H1 (cell line): ENCODE data around the gene TMEM120B. TPM values are rescaled to one million over a fixed set of nuclear protein-coding genes. Genes with fewer than 3 reads are reported as not detected.

Experiments used
- CTCF ChIA-PET: fragments of 300-600 bp; sonication (Branson Sonifier 250); formaldehyde crosslinking; loops from one replicate; lab custom pipeline; 2021; ENCODE audit not compliant: partially characterized antibody; lab: Charles Lee
- POLR2A ChIA-PET: fragments of 300-600 bp; sonication (Branson Sonifier 250); formaldehyde crosslinking; loops from one replicate; lab custom pipeline; 2021; ENCODE audit warnings: inconsistent platforms; ENCODE audit not compliant: partially characterized antibody; lab: Charles Lee
- DNase-seq, 2 experiments: peaks; one replicate each; pipeline versions ENCODE4 v3.0.0 to v3.0.0-alpha.2; 2010 to 2022; ENCODE audit warnings: low spot score in 2 of 2, low read depth in 1 of 2, mixed read lengths in 1 of 2
- FAIRE-seq: peaks from 2 replicates; lab custom pipeline; 2011; peaks lifted over from hg19 to GRCh38; lab: Jason Lieb, UNC
- H2AFZ ChIP-seq: 2 replicates; pipeline ENCODE4 v1.8.1; 2012; ENCODE audit warnings: low read length, inconsistent platforms
- H2AK5ac ChIP-seq: 2 replicates; pipeline ENCODE4 v1.6.1; 2013; ENCODE audit warnings: low read depth, low read length
- H2BK120ac ChIP-seq: replicated peaks from 2 replicates; pipeline ENCODE3; 2013; ENCODE audit warnings: low read depth, low read length, inconsistent platforms
- H2BK12ac ChIP-seq: 2 replicates; pipeline ENCODE4 v1.6.1; 2013; ENCODE audit warnings: low read depth, low read length
- H2BK15ac ChIP-seq: 2 replicates; pipeline ENCODE4 v1.6.1; 2013; ENCODE audit warnings: low read length
- H2BK20ac ChIP-seq: 2 replicates; pipeline ENCODE4 v1.6.1; 2013; ENCODE audit warnings: low read length
- H2BK5ac ChIP-seq: 2 replicates; pipeline ENCODE4 v1.6.1; 2013; ENCODE audit warnings: low read depth, low read length
- H3K14ac ChIP-seq: 2 replicates; pipeline ENCODE4 v1.6.1; 2013; ENCODE audit warnings: inconsistent platforms; ENCODE audit not compliant: insufficient read length
- H3K18ac ChIP-seq: 2 replicates; pipeline ENCODE4 v1.6.1; 2013; ENCODE audit warnings: low read length; ENCODE audit errors: extremely low read depth
- H3K23ac ChIP-seq: 2 replicates; pipeline ENCODE4 v1.6.1; 2013; ENCODE audit warnings: inconsistent platforms; ENCODE audit not compliant: insufficient read length
- H3K23me2 ChIP-seq: 2 replicates; pipeline ENCODE4 v1.6.1; 2013; ENCODE audit warnings: low read depth, low read length
- H3K27ac ChIP-seq: 2 replicates; pipeline ENCODE4 v1.6.1; 2011; ENCODE audit warnings: low read depth, low read length, inconsistent platforms
- H3K27me3 ChIP-seq, 4 experiments: replicated peaks in 1 of 4; 1 replicate in 1 of 4; 2 replicates in 3 of 4; pipeline versions ENCODE4 v1.6.1 to v1.8.1; 2011 to 2013; ENCODE audit warnings: low read length in 3 of 4, mild to moderate bottlenecking in 3 of 4, inconsistent platforms in 2 of 4, mixed read lengths in 2 of 4, moderate library complexity in 1 of 4; ENCODE audit not compliant: control insufficient read depth in 3 of 4, insufficient read depth in 3 of 4; ENCODE audit errors: extremely low read depth in 1 of 4
- H3K36me3 ChIP-seq, 4 experiments: 2 replicates each; pipeline versions ENCODE4 v1.6.1 to v1.8.1; 2011 to 2013; ENCODE audit warnings: mild to moderate bottlenecking in 4 of 4, low read length in 3 of 4, moderate library complexity in 2 of 4, control low read depth in 1 of 4, inconsistent platforms in 1 of 4; ENCODE audit not compliant: insufficient read depth in 4 of 4, control insufficient read depth in 2 of 4
- H3K4ac ChIP-seq: replicated peaks from 2 replicates; pipeline ENCODE3; 2013; ENCODE audit warnings: low read length, low read depth, mixed read lengths, inconsistent platforms; ENCODE audit not compliant: insufficient read length
- H3K4me1 ChIP-seq, 4 experiments: replicated peaks in 1 of 4; 1 replicate in 1 of 4; 2 replicates in 3 of 4; pipeline versions ENCODE4 v1.6.1 to v1.8.1; 2011 to 2013; ENCODE audit warnings: low read length in 3 of 4, inconsistent platforms in 2 of 4, mixed read lengths in 1 of 4; ENCODE audit not compliant: insufficient read depth in 4 of 4, control insufficient read depth in 3 of 4
- H3K4me2 ChIP-seq, 2 experiments: 2 replicates each; pipeline versions ENCODE4 v1.6.1 to v1.8.1; 2011 to 2013; ENCODE audit warnings: low read depth in 2 of 2, low read length in 2 of 2, control low read depth in 1 of 2, inconsistent platforms in 1 of 2, mild to moderate bottlenecking in 1 of 2; ENCODE audit not compliant: insufficient read depth in 1 of 2
- H3K4me3 ChIP-seq, 4 experiments: fragments of 200-600, 300-600 bp in 1 of 4; sonication (generic), shearing (Covaris generic), sonication (Bioruptor Twin) in 1 of 4; 2 replicates each; pipeline versions ENCODE4 v1.5.1 to v1.8.1; 2011 to 2016; ENCODE audit warnings: low read length in 4 of 4, low read depth in 3 of 4, control low read depth in 2 of 4, inconsistent platforms in 2 of 4, mild to moderate bottlenecking in 2 of 4, mixed read lengths in 1 of 4, moderate library complexity in 1 of 4; ENCODE audit not compliant: insufficient read depth in 2 of 4; ENCODE audit errors: extremely low read depth in 1 of 4
- H3K56ac ChIP-seq: replicated peaks from 2 replicates; pipeline ENCODE3; 2013; ENCODE audit warnings: low read depth, mild to moderate bottlenecking, mixed read lengths, low read length, inconsistent platforms; ENCODE audit not compliant: insufficient read length
- H3K79me1 ChIP-seq: 2 replicates; pipeline ENCODE4 v1.6.1; 2013; ENCODE audit warnings: low read depth, low read length, control low read depth
- H3K79me2 ChIP-seq, 2 experiments: 2 replicates each; pipeline versions ENCODE4 v1.6.1 to v1.8.1; 2012 to 2013; ENCODE audit warnings: low read length in 2 of 2, mild to moderate bottlenecking in 2 of 2, inconsistent platforms in 1 of 2; ENCODE audit not compliant: insufficient read depth in 2 of 2, control insufficient read depth in 1 of 2
- H3K9ac ChIP-seq, 4 experiments: replicated peaks in 1 of 4; 1 replicate in 1 of 4; 2 replicates in 3 of 4; pipeline versions ENCODE4 v1.6.1 to v1.8.1; 2011 to 2013; ENCODE audit warnings: low read depth in 3 of 4, low read length in 3 of 4, control low read depth in 2 of 4, mild to moderate bottlenecking in 2 of 4, moderate library complexity in 2 of 4, inconsistent platforms in 1 of 4; ENCODE audit errors: extremely low read depth in 1 of 4
- H3K9me3 ChIP-seq, 2 experiments: 2 replicates each; pipeline versions ENCODE4 v1.6.1 to v1.8.1; 2012 to 2013; ENCODE audit warnings: mild to moderate bottlenecking in 2 of 2, moderate library complexity in 2 of 2, control low read depth in 1 of 2, inconsistent platforms in 1 of 2, low read depth in 1 of 2, low read length in 1 of 2, mixed read lengths in 1 of 2; ENCODE audit not compliant: insufficient read depth in 2 of 2
- H4K20me1 ChIP-seq, 2 experiments: replicated peaks in 1 of 2; 2 replicates each; pipeline versions ENCODE3 to v1.8.1; 2011 to 2013; ENCODE audit warnings: inconsistent platforms in 2 of 2, low read length in 2 of 2, mild to moderate bottlenecking in 1 of 2; ENCODE audit not compliant: insufficient read depth in 2 of 2, control insufficient read depth in 1 of 2
- H4K5ac ChIP-seq: 2 replicates; pipeline ENCODE4 v1.6.1; 2013; ENCODE audit warnings: low read length, low read depth, mixed read lengths, inconsistent platforms; ENCODE audit not compliant: insufficient read length
- H4K8ac ChIP-seq: 2 replicates; pipeline ENCODE4 v1.8.0; 2013; ENCODE audit warnings: mild to moderate bottlenecking, moderate library complexity, low read length, inconsistent platforms; ENCODE audit not compliant: insufficient read depth; ENCODE audit errors: extremely low read depth
- H4K91ac ChIP-seq: replicated peaks from 2 replicates; pipeline ENCODE3; 2013; ENCODE audit warnings: low read length, mixed read lengths, inconsistent platforms; ENCODE audit not compliant: insufficient read length
- CEBPB ChIP-seq: IDR thresholded peaks from 2 replicates; pipeline ENCODE4 v1.6.1; 2012; ENCODE audit warnings: low read depth, low read length
- CHD1 ChIP-seq: IDR thresholded peaks from 2 replicates; pipeline ENCODE4 v1.6.1; 2012; ENCODE audit warnings: low read depth, low read length, improper control_type of control experiment
- CTCF ChIP-seq, 3 experiments: IDR thresholded peaks; 1 replicate in 2 of 3; 2 replicates in 1 of 3; pipeline versions ENCODE4 v1.5.1 to v1.6.1; 2011; ENCODE audit warnings: low read length in 3 of 3, mild to moderate bottlenecking in 3 of 3, inconsistent platforms in 2 of 3, low read depth in 1 of 3, moderate library complexity in 1 of 3; ENCODE audit not compliant: insufficient read depth in 1 of 3; ENCODE audit errors: control extremely low read depth in 1 of 3
- EGR1 ChIP-seq: IDR thresholded peaks from 2 replicates; pipeline ENCODE4 v1.6.1; 2011; ENCODE audit warnings: low read depth, low read length, borderline replicate concordance
- EP300 ChIP-seq, 2 experiments: IDR thresholded peaks; 1 replicate in 1 of 2; 2 replicates in 1 of 2; pipeline ENCODE4 v1.6.1; 2011 to 2012; ENCODE audit warnings: low read depth in 2 of 2, low read length in 2 of 2, mild to moderate bottlenecking in 2 of 2, borderline replicate concordance in 1 of 2, inconsistent platforms in 1 of 2, moderate library complexity in 1 of 2
- GTF2F1 ChIP-seq: IDR thresholded peaks from 2 replicates; pipeline ENCODE4 v1.6.1; 2012; ENCODE audit warnings: low read depth, low read length, improper control_type of control experiment, borderline replicate concordance
- MAX ChIP-seq: IDR thresholded peaks from 2 replicates; pipeline ENCODE4 v1.6.1; 2012; ENCODE audit warnings: inconsistent platforms
- PHF8 ChIP-seq: fragments of 200-600 bp; sonication (generic); conservative IDR thresholded peaks from 2 replicates; pipeline ENCODE4 v1.7.1; 2012; ENCODE audit warnings: low read depth, mild to moderate bottlenecking, inconsistent platforms, low read length, moderate library complexity
- POLR2A ChIP-seq, 2 experiments: IDR thresholded peaks; 1 replicate in 1 of 2; 2 replicates in 1 of 2; pipeline ENCODE4 v1.6.1; 2011; ENCODE audit warnings: low read depth in 2 of 2, low read length in 2 of 2, mild to moderate bottlenecking in 2 of 2; ENCODE audit errors: control extremely low read depth in 1 of 2
- TBP ChIP-seq: IDR thresholded peaks from 2 replicates; pipeline ENCODE4 v1.6.1; 2011; ENCODE audit warnings: low read depth, low read length, improper control_type of control experiment
- WGBS, 2 experiments: shearing (Covaris generic) in 1 of 2; methylation state at CpG; one replicate each; pipeline versions ENCODE4 v1.1.6 to v1.1.7; 2013 to 2015; ENCODE audit warnings: low lambda C conversion rate in 2 of 2, mixed read lengths in 2 of 2, inconsistent platforms in 1 of 2, low coverage in 1 of 2, missing lambda C conversion rate in 1 of 2; ENCODE audit not compliant: insufficient replicate concordance in 2 of 2, insufficient coverage in 1 of 2, insufficient read length in 1 of 2; ENCODE audit errors: extremely low coverage in 1 of 2, missing lambda C conversion rate in 1 of 2; 5-methylcytosine and 5-hydroxymethylcytosine counted together
- polyA plus RNA-seq, 7 experiments: library from polyadenylated mRNA; depleted of rRNA in 3 of 7; stranded (reverse) in 5 of 7; unstranded in 2 of 7; fragments of >200 nt in 5 of 7; fragments of 200-250 nt in 2 of 7; gene quantifications; 1 replicate in 5 of 7; 2 replicates in 1 of 7; 4 replicates in 1 of 7; pipeline versions ENCODE4 v1.2.1 to v1.2.3, GENCODE V29; 2011 to 2013; ENCODE audit warnings: missing spikeins in 2 of 7, mixed read lengths in 2 of 7
- total RNA-seq: library from RNA; stranded (reverse); fragmentation: NEBNext Ultra II Directional; extraction: Animal tissue kit (Norgen Biotek cat#: 25700); gene quantifications from 2 replicates; pipeline ENCODE4 v1.2.1, GENCODE V29; 2021

Gene TMEM120B
- total and polyA plus RNA-seq, 2 of the 8 experiments (the other 6 are each of a cell fraction or from before 2014, with no cell fraction given): 22.0 to 29.1 TPM

- Histone ChIP-seq H2AFZ (no peak overlapping the region), H3K79me2 (no peaks in the 10 kb centered on the region), H3K23me2 (peaks cover 3% of the 10 kb centered on the region; the same call in 1 of the 2 replicates), H3K79me1 (no peaks in the 10 kb centered on the region; the same call in 1 of the 2 replicates), H4K91ac (no peak overlapping the region), H2BK20ac (no peak overlapping the region), H2AK5ac (no peak overlapping the region), H3K4me1 (peaks cover 0 to 13% (median 6%) of the 10 kb centered on the region in 4 experiments; a peak in 5 of 7 replicates), H2BK120ac (no peak overlapping the region), H3K14ac (no peak overlapping the region), H2BK12ac (no peak overlapping the region), H4K5ac (no peak overlapping the region), H3K36me3 (no peaks in the 10 kb centered on the region), H4K20me1 (no peaks in the 10 kb centered on the region), H3K9me3 (no peaks in the 10 kb centered on the region), H3K27ac (no peak overlapping the region), H3K18ac (no peak overlapping the region), H3K56ac (peak overlapping the region; percentile 38), H3K9ac (no peak overlapping the region), H2BK5ac (no peak overlapping the region), H4K8ac (no peak overlapping the region), H2BK15ac (no peak overlapping the region), H3K4me2 (peak overlapping the region; percentile 68 to 74; a peak in 3 of 4 replicates), H3K27me3 (no peaks in the 10 kb centered on the region), H3K4me3 (no peak overlapping the region), H3K23ac (no peak overlapping the region), H3K4ac (no peak overlapping the region)
- ChIA-PET CTCF (interaction anchor here (1.3 kb wide), 1 partner anchor 187 kb away, joined by 3 read pairs; no protein-coding TSS in a partner anchor), POLR2A (interaction anchor here (0.7 to 1.5 kb wide), 6 partner anchors 11 to 523 kb away, joined by 3 to 8 read pairs (median 3); partner anchors contain the start of gene ORAI1)
- no peak for DNase-seq
- 64% methylated on average over 3 of the region's 3 CpGs; no CpG with 5 or more reads in 1 of the 2 experiments for WGBS, 2 experiments
- FAIRE-seq: no peak
- no peak for TF ChIP-seq PHF8
- no peak for TF ChIP-seq EP300 (IDR thresholded peaks at IDR 0.05; ENCODE audit: borderline replicate concordance in 1 of 2, low read depth in 2 of 2, low read length in 2 of 2)
- TF ChIP-seq CHD1: no peak
- no peak for TF ChIP-seq GTF2F1
- no peak for TF ChIP-seq CTCF (IDR thresholded peaks at IDR 0.05; ENCODE audit: control extremely low read depth in 1 of 3, insufficient read depth in 1 of 3, low read depth in 1 of 3, low read length in 3 of 3)
- no peak for TF ChIP-seq EGR1
- no peak for TF ChIP-seq TBP
- no peak for TF ChIP-seq CEBPB
- TF ChIP-seq POLR2A (IDR thresholded peaks at IDR 0.05; ENCODE audit: control extremely low read depth in 1 of 2, low read depth in 2 of 2, low read length in 2 of 2): no peak
- TF ChIP-seq MAX: no peak
Observed at GRCh38 chr12:121663610-121663929, 49.0 kb upstream of the TMEM120B start.
